ENCODE measurements around the gene FAM53A. TPM values are rescaled to one million over a fixed set of nuclear protein-coding genes. Genes with fewer than 3 reads are reported as not detected.
"Not testable (repeated sequence)": the region's sequence is repeated elsewhere in the genome, so short reads cannot be mapped to it uniquely, and the experiment has no call there.

The FAM53A gene
- total RNA-seq, 1 donor from 2014 or later, result 10.5 TPM

DNA sequence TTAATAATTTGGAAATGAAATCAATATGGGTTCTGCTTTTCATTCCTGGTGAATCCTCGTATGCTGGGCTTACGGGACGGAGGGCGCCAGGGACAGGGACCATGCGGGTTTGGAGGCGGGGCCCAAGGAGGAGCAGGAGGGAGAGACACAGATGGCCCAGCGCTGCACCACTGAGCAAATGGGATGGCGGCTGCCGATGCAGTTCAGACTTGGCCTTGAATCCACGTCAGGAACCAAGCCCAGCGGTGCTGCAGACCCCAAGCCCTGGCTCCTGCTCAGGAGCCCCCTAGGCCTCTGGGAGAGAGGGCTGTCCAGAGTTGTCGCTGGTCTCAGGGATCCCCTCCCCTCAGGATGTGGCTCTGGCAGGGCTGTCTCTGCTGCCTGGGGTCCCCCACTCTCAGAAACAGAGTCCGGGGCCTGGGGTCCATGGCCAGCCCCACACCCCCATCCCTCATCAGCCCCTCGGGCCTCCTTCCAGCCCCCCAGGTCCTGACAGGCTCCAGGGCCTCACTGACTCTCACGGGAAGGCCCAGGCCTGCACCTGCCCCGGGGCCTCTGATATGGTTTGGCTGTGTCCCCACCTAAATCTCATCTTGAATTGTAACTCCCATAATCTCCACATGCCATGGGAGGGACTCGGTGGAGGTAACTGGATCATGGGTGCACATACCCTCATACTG lies 75.2 kb downstream of the FAM53A start:
- Mint-ChIP-seq H3K27me3 (ENCODE audit: low read depth) (peaks cover 2% of the 10 kb centered on the region), H3K9me3 (no peaks in the 10 kb centered on the region), H3K4me1 (no peaks in the 10 kb centered on the region), H3K4me3 (no peak overlapping the region), H3K36me3 (no peaks in the 10 kb centered on the region), H3K27ac (no peak overlapping the region)
- TF ChIP-seq, protein P1, sequence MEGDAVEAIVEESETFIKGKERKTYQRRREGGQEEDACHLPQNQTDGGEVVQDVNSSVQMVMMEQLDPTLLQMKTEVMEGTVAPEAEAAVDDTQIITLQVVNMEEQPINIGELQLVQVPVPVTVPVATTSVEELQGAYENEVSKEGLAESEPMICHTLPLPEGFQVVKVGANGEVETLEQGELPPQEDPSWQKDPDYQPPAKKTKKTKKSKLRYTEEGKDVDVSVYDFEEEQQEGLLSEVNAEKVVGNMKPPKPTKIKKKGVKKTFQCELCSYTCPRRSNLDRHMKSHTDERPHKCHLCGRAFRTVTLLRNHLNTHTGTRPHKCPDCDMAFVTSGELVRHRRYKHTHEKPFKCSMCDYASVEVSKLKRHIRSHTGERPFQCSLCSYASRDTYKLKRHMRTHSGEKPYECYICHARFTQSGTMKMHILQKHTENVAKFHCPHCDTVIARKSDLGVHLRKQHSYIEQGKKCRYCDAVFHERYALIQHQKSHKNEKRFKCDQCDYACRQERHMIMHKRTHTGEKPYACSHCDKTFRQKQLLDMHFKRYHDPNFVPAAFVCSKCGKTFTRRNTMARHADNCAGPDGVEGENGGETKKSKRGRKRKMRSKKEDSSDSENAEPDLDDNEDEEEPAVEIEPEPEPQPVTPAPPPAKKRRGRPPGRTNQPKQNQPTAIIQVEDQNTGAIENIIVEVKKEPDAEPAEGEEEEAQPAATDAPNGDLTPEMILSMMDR (IDR thresholded peaks at IDR 0.05; ENCODE audit: unreplicated experiment), result no peak
- no peak for DNase-seq (ENCODE audit: low spot score in 2 of 2, unreplicated experiment in 2 of 2)

DNA sequence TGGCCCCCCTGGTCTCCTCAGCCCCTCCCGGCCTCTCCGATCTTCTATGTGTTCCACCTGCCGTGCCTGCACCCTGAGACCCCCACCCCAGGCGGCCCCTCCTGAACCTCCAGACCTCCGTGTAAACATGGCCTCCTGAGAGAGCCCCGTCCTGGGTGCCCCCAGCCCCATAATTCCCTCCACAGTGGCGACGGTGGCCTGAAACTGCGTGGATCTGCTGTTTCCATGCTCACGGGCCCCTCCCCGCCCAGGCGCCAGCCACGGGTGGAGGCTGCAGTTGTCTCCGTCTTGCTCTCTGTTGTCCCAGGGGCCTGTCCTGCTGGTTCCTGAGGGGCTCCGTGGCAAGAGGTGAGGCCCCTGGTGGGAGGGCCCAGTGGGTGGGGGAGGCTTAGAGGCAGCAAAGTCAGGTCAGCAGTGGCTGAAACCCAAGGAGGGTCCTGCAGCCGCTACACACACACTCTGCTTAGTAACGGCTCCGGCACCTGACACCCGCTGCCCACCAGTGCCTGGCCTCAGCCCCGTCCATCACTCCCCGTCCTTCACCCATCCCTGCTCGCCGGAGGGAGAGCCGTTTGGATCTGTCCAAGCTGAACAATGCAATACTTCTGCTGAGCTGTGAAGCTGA lies 75.8 kb downstream of the FAM53A start:
- TF ChIP-seq, protein P1 (IDR thresholded peaks at IDR 0.05; ENCODE audit: unreplicated experiment), result no peak
- H3K4me3 Mint-ChIP-seq, result no peak overlapping the region
- no peaks in the 10 kb centered on the region for H3K9me3 Mint-ChIP-seq
- no peaks in the 10 kb centered on the region for H3K4me1 Mint-ChIP-seq
- H3K27me3 Mint-ChIP-seq (ENCODE audit: low read depth), result peaks cover 2% of the 10 kb centered on the region
- no peaks in the 10 kb centered on the region for H3K36me3 Mint-ChIP-seq
- DNase-seq (ENCODE audit: low spot score in 2 of 2, unreplicated experiment in 2 of 2), result no peak
- no peak overlapping the region for H3K27ac Mint-ChIP-seq

DNA sequence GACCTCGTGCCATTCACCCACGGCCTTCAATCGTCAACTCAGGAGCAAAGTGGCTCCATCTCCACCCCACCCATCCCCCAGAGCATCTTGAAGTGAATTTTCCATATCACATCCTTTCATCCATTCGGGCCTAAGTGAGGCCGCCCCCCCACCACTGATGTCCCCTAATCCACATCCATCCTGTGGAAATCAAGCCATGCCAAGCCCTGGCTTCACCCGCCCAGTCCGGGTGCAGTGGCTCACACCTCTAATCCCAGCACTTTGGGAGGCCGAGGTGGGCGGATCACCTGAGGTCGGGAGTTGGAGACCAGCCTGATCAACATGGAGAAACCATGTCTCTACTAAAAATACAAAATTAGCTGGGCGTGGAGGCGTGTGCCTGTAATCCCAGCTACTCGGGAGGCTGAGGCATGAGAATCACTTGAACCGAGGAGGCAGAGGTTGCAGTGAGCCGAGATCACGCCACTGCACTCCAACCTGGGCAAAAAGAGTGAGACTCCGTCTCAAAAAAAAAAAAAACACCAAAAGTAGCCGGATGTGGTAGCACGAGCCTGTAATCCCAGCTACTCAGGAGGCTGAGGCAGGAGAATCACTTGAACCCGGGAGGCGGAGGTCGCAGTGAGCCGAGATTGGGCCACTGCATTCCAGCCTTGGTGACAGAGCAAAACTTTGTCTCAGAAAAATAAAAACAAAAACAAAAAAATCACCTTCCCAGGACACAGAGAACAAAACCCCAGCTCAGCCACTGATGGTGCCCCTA lies 76.5 kb downstream of the FAM53A start:
- not testable (repeated sequence) for DNase-seq (ENCODE audit: low spot score in 2 of 2, unreplicated experiment in 2 of 2); H3K4me1 Mint-ChIP-seq; H3K9me3 Mint-ChIP-seq; H3K4me3 Mint-ChIP-seq; H3K27me3 Mint-ChIP-seq (ENCODE audit: low read depth); H3K36me3 Mint-ChIP-seq; H3K27ac Mint-ChIP-seq

DNA sequence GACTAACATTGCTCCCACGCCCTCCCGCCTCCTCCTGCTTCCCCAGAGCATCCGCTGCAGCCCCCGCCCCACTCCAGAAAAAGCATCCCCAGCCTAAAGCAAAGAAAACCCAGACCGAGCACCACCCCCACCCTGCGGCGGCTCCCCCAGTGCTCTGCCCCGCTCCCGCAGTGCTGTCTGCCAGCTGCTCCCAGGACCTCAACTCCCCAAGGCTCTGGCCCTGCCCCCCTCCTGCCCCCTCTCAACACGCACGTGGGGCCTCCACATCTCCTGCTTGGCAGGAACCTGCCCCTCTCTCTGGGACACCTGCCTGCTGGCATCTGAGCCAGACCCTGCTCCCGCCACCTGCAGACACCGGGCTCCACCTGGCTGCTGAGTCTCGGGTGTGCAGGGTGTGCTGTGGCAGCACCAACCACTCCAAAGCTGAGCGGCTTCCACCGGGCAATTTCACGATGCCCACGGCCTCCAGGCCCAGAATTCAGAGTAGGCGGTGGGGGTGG lies 79.4 kb downstream of the FAM53A start:
- no peak overlapping the region for H3K27ac Mint-ChIP-seq
- DNase-seq (ENCODE audit: low spot score in 2 of 2, unreplicated experiment in 2 of 2), result no peak
- no peak overlapping the region for H3K4me3 Mint-ChIP-seq

DNA sequence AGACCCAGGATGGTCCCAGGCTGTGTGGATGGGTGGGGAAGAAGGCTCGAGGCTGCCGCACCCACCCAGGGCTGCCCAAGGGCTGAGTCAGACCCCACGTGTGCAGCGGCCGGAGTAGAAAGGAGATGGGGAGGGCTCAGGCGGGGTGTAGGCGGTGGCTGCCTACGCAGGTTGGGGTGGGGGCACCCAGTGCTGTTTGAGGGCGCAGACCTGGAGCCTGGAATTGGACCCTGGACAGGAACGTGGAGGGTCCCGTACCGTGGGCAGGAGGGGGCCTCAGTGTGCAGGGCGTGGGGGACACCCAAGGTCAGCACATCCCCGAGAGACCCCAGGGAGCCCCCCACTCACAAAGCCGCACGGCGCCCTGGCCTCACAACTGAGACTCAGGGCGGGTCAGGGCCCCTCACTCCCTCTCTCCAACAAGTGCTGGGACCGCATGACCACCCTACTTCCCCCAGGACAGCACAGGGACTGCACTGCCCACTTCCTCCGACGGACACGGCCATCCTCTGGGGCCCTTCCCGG lies 79.9 kb downstream of the FAM53A start:
- Mint-ChIP-seq H3K27me3 (ENCODE audit: low read depth) (peaks cover 2% of the 10 kb centered on the region), H3K4me1 (no peaks in the 10 kb centered on the region), H3K9me3 (no peaks in the 10 kb centered on the region), H3K36me3 (no peaks in the 10 kb centered on the region), H3K4me3 (no peak overlapping the region), H3K27ac (no peak overlapping the region)
- no peak for DNase-seq (ENCODE audit: low spot score in 2 of 2, unreplicated experiment in 2 of 2)
- TF ChIP-seq, protein P1 (IDR thresholded peaks at IDR 0.05; ENCODE audit: unreplicated experiment), result no peak

More for the DNA sequence above, 79.4 kb downstream of the FAM53A start:
- H3K27me3 Mint-ChIP-seq (ENCODE audit: low read depth), result peaks cover 2% of the 10 kb centered on the region
- TF ChIP-seq, protein P1 (IDR thresholded peaks at IDR 0.05; ENCODE audit: unreplicated experiment), result no peak
- H3K4me1 Mint-ChIP-seq, result no peaks in the 10 kb centered on the region
- no peaks in the 10 kb centered on the region for H3K9me3 Mint-ChIP-seq
- no peaks in the 10 kb centered on the region for H3K36me3 Mint-ChIP-seq

Measured in mesothelial cell of epicardium (in vitro differentiated cells).